Hypothalamus (tissue), 51 donors: Measurements from ENCODE around the gene UNC45A.

Source experiments
- DNase-seq, 51 donors: peaks; one replicate each; lab custom pipeline; 2025; lab: John Stamatoyannopoulos, UW

UNC45A gene

GRCh38 chr15:90957791-90958190, 22.7 kb downstream of the UNC45A start:
- DNase-seq: peak in 1 of 51 donors; percentile 50

- DNase-seq: no peak
Measured at GRCh38 chr15:90959028-90959595, 24.0 kb downstream of the UNC45A start.

GRCh38 chr15:90959894-90960293, 24.8 kb downstream of the UNC45A start:
- peak in 35 of 51 donors; percentile 4 to 79 (median 37) for DNase-seq

- peak in 2 of 51 donors; percentile 18 to 33 for DNase-seq
Measured at GRCh38 chr15:90960298-90961091, 25.4 kb downstream of the UNC45A start.

DNA sequence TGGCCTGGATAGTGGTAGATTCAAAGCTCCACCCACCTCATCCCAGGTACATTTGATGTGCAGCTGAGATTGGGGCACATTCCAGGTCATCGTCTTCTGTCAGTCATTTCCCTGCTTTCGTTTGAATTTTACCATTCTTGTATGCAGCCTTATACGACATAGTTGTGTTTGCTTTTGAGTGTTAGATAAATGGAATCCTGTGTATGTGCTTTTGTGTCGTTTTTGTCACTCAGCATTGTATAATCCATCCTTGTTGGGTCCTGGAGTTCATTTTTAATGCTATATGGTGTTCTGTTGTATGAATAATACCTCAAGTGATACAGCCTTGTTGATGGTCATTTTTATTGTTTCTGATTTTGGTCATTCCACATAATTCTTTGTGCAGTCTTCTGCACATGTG, 26.9 kb downstream of the UNC45A start:
- no peak for DNase-seq

DNA sequence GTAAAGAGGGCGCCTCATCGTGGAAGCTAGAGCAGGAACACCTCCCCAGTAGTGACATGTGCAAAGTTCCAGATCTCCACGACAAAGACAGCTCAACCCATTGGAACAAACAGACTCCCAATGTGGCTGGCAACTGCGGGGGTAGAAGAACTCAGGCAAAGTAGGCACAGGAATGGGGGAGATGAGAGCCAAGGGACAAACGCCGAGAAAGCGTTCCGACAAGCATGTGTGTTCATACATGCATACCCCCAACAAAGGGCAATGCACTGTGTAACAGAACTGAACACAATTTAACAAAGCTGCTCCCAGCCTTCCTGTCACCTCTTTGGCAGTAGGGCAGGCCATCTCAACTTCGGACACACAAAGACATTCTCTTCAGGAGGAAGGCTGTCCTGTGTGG, 31.2 kb downstream of the UNC45A start:
- no peak for DNase-seq

- no peak for DNase-seq
Measured at GRCh38 chr15:90967206-90967605, 32.1 kb downstream of the UNC45A start.

- no peak for DNase-seq
Measured at GRCh38 chr15:90968434-90968833, 33.3 kb downstream of the UNC45A start.

DNA sequence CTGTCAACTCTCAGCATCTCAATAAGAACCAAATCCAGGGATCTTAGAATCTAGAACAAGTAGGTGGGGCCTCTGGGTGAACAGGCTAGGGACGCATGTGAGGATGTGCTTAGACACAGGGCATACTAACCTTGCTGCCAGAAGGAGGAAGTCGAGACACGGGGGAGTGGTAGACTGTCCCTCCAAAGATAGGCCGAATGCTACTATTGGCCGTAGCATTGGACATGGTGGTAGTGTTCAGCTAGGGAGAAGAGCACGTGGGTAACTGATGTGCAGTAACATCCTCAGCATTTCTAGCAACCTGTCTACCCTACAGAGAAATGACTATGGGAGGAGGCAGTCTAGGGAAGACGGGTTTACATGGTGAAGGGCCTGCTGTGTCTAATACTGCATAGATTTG, 35.2 kb downstream of the UNC45A start:
- DNase-seq: no peak

GRCh38 chr15:90972133-90972532, 37.0 kb downstream of the UNC45A start:
- DNase-seq: no peak

- DNase-seq: no peak
Measured at GRCh38 chr15:90974216-90974615, 39.1 kb downstream of the UNC45A start.

- no peak for DNase-seq
Measured at GRCh38 chr15:90979582-90979981, 44.5 kb downstream of the UNC45A start.

DNA sequence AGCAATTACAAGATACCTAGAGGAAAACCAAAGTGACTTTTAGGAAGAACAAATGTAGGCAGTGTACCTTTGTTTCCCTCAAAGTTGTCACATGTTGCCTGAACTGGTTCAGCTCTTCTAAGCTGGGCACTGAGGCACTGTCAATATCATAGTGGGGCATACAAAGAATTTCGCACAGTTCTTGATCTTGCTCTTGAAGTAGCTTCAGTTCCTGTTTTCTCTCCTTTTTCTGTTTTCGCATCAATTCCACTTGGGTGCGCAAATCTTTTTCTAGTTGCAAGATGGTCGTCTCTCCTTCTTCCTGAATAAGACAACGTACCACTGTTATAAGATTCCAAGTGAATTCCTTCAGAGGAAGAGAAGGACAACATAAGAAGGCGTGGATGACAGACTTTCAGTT, 46.6 kb downstream of the UNC45A start:
- no peak for DNase-seq

DNA sequence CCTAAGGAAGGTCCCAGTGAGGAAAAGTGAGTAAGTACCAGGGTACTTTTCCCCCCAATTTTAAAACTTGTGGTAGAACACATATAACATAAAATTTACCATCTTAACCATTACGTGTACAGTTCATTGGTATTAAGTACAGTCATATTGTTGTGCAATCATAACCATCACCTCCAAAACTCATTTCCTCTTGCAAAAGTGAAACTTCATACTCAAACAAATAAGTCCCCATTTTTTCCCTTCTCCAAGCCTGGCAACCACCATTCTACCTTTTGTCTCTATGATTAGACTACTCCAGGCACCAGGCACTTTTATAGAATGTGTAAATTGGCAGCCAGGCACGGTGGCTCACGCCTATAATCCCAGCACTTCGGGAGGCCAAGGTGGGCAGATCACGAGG, 47.0 kb downstream of the UNC45A start:
- DNase-seq: no peak

DNA sequence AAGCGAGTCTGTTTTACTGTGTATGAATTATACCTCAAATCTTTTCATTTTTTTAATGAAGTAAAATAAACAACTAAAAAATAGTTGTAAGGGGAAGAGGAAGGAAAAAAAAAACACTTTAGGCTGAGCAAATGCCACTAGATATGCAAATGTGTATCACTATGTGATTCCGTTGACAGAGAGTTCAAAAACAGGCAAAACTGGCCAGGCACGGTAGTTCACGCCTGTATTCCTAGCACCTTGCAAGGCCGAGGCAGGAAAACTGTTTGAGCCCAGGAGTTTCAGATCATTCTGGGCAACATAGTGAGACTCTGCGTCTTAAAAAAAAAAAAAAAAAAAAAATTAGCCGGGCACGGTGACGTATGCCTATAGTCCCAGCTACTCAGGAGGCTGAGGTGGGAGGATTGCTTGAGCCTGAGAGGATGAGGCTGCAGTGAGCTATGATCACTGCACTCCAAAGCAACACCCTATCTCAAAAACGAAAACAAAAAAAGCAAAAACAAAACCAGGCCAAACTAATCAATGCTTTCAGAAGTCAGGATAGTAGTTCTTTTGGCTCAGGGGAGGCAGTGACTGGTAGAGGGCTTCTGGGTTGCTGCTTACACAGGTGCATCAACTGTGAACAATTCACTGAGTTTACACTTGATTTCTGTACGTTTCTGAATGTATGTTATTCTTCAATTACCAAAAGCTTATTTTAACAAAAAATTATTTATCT, 51.9 kb downstream of the UNC45A start:
- DNase-seq: no peak

DNA sequence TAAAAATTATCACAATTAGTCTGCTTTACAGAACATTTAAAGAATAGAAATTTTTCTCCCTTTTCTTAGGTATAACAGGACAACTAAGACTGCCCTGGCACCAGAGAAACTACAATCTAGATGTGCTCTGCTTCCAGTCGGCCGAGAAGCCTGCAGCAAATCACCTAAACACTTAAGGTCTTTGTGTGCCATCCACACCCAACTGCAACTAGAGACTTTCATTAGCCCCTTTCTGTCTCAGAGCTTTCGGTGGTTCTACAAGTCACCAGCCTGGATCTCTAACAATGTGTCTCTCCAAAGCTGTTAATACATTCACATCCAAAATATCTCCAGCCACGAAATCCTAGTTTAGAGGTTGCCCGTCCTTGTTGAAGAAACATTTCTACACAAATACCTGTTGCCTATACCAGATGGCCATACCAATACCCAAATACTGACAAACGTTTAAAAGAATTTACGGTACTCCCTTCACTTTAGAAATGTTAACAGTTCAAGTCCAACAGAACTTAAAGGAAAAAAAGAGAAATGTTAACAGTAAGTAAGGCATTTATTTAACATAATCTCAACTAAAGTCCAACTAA, 52.6 kb downstream of the UNC45A start:
- DNase-seq: no peak

- no peak for DNase-seq
Measured at GRCh38 chr15:90988296-90988695, 53.2 kb downstream of the UNC45A start.

- no peak for DNase-seq
Measured at GRCh38 chr15:90989040-90989768, 54.1 kb downstream of the UNC45A start.

GRCh38 chr15:90990446-90990845, 55.4 kb downstream of the UNC45A start:
- no peak for DNase-seq

DNA sequence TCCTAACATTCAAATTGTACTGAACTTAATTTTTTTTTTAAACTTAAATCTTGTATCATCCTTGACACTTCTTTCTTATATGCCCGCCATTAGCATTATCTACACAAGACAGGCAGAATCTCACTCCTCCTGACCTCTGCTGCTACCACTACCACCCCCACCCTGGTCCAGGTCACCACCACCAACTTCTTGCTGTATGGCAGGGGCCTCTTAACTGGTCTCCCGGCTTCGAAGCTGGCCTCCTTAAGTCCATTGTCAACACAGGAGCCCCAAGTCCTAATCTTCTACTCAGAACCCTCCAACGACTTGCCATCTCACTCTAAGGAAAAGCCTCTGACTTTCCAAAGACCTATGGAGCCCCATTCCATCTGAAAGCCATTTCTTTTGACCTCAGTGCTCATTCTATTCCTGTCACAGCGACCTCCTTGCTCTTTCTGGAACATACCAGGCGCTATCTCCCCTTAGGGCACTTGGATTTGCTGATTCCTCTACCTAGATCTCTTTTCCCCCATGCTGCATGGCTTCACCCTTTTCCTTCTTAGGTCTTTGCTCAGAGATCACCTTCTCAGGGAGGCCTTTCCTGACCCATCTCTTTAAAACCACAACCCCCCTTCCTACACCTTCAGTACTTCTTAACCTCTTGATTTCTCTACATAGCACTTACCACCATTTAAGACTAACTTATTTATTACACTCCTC, 56.7 kb downstream of the UNC45A start:
- no peak for DNase-seq
